Trophoblast cell (in vitro differentiated cells and primary cell): ENCODE results near the gene PPP1R13B.

ENCODE experiments used
- DNase-seq, 2 donors: peaks; one replicate each; pipeline ENCODE4 v3.0.0-alpha.2; 2016
- H2AFZ ChIP-seq: 2 replicates; pipeline ENCODE4 v1.6.1; 2013; ENCODE audit warnings: low read length, moderate library complexity, mild to moderate bottlenecking; ENCODE audit not compliant: insufficient read depth, poor library complexity
- H2AK5ac ChIP-seq: 2 replicates; pipeline ENCODE4 v1.6.1; 2013; ENCODE audit warnings: mild to moderate bottlenecking, low read length
- H2BK120ac ChIP-seq: 2 replicates; pipeline ENCODE4 v1.6.1; 2013; ENCODE audit warnings: low read length, mild to moderate bottlenecking, moderate library complexity; ENCODE audit not compliant: insufficient read depth, poor library complexity
- H2BK12ac ChIP-seq: 2 replicates; pipeline ENCODE4 v1.6.1; 2013; ENCODE audit warnings: mild to moderate bottlenecking, low read length, moderate library complexity
- H2BK5ac ChIP-seq: 2 replicates; pipeline ENCODE4 v1.6.1; 2013; ENCODE audit warnings: low read length, low read depth, moderate library complexity, mild to moderate bottlenecking; ENCODE audit not compliant: poor library complexity
- H3K14ac ChIP-seq: 2 replicates; pipeline ENCODE4 v1.6.1; 2013; ENCODE audit warnings: mild to moderate bottlenecking, low read length
- H3K18ac ChIP-seq: 2 replicates; pipeline ENCODE4 v1.6.1; 2013; ENCODE audit warnings: mild to moderate bottlenecking, low read length
- H3K23ac ChIP-seq: 2 replicates; pipeline ENCODE4 v1.6.1; 2013; ENCODE audit warnings: low read length
- H3K27ac ChIP-seq: 2 replicates; pipeline ENCODE4 v1.5.1; 2013; ENCODE audit warnings: low read depth, mild to moderate bottlenecking, inconsistent platforms, low read length, moderate library complexity
- H3K27me3 ChIP-seq: 2 replicates; pipeline ENCODE4 v1.6.1; 2013; ENCODE audit warnings: inconsistent platforms, mild to moderate bottlenecking, low read length, moderate library complexity; ENCODE audit not compliant: insufficient read depth
- H3K36me3 ChIP-seq, 2 experiments: 1 replicate in 1 of 2; 2 replicates in 1 of 2; pipeline ENCODE4 v1.6.1; 2013; ENCODE audit warnings: low read length in 2 of 2, mild to moderate bottlenecking in 2 of 2, moderate library complexity in 1 of 2; ENCODE audit not compliant: insufficient read depth in 2 of 2, control insufficient read depth in 1 of 2
- H3K4ac ChIP-seq: 2 replicates; pipeline ENCODE4 v1.6.1; 2013; ENCODE audit warnings: low read depth, mild to moderate bottlenecking, low read length, moderate library complexity
- H3K4me1 ChIP-seq, 2 experiments: 1 replicate in 1 of 2; 2 replicates in 1 of 2; pipeline ENCODE4 v1.6.1; 2013; ENCODE audit warnings: low read length in 2 of 2, mild to moderate bottlenecking in 2 of 2, moderate library complexity in 1 of 2; ENCODE audit not compliant: insufficient read depth in 2 of 2, control insufficient read depth in 1 of 2
- H3K4me2 ChIP-seq: 2 replicates; pipeline ENCODE4 v1.6.1; 2013; ENCODE audit warnings: inconsistent platforms, mild to moderate bottlenecking, low read length, moderate library complexity
- H3K4me3 ChIP-seq: 2 replicates; pipeline ENCODE4 v1.5.1; 2013; ENCODE audit warnings: mild to moderate bottlenecking, low read depth, low read length, inconsistent platforms
- H3K79me1 ChIP-seq: one replicate; pipeline ENCODE4 v1.6.1; 2013; ENCODE audit warnings: low read length
- H3K79me2 ChIP-seq: 2 replicates; pipeline ENCODE4 v1.6.1; 2013; ENCODE audit warnings: low read length, mild to moderate bottlenecking; ENCODE audit not compliant: control insufficient read depth, insufficient read depth, poor library complexity
- H3K9ac ChIP-seq: 2 replicates; pipeline ENCODE4 v1.6.1; 2013; ENCODE audit warnings: mild to moderate bottlenecking, low read length
- H3K9me3 ChIP-seq: 2 replicates; pipeline ENCODE4 v1.6.1; 2013; ENCODE audit warnings: low read depth, mild to moderate bottlenecking, control low read depth, inconsistent platforms, low read length; ENCODE audit not compliant: insufficient read depth
- H4K12ac ChIP-seq: 2 replicates; pipeline ENCODE4 v1.6.1; 2013; ENCODE audit warnings: low read depth, mild to moderate bottlenecking, low read length, moderate library complexity
- H4K8ac ChIP-seq: 2 replicates; pipeline ENCODE4 v1.6.1; 2013; ENCODE audit warnings: low read depth, mild to moderate bottlenecking, low read length, moderate library complexity
- H4K91ac ChIP-seq: one replicate; pipeline ENCODE4 v1.6.1; 2013; ENCODE audit warnings: low read depth, mild to moderate bottlenecking, low read length, moderate library complexity
- WGBS: extraction: QIAGEN DNeasy Blood & Tissue Kit; methylation state at CpG from one replicate; pipeline ENCODE4 v1.1.7; 2013; ENCODE audit warnings: missing lambda C conversion rate; ENCODE audit not compliant: insufficient read length, insufficient coverage; ENCODE audit errors: extremely low coverage; 5-methylcytosine and 5-hydroxymethylcytosine counted together

The PPP1R13B gene

DNA sequence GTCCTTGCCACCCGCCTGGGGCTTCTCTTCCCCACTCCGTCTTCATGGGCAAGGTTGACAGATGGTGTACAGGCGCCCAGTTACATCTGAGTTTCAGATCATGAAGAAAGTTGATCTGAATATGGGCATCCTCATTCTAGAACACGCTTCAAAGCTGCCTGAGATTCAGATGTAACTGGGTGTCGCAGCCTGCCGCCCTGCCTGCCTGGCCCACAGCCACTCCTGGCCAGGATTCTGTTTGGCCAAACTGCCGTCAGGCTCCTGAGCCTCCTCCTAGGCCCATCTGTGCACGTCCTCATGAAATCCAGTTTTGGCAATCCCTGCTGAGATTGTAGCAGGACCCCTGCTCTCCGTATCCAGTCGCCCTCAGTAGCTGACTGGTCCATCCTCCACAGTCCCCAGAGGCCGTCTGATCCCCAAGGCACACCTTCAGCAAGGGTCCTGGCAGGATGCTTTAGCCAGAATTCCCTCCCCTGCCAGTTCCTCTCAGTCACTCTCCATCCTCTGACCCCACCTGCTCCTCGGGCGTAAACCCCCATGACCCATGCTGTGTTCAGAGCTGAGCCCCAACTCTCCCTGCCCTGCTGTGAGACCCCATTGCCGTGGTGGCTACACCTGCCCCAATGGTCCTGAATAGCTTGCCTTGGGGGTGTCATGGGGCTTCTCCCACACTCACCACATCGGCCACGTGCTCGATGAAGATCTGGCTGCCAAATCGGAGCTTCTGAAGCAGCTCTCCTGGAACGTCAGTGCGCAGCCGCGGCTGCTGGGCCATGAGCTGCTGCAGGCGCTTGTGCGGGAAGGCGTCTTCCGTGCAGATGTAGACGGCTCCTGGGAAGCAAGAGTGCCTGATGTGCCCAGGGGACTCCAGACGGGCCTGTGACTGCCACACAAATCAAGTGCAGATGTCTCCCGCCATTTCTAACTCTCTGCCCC, 144.6 kb downstream of the PPP1R13B start:
- Histone ChIP-seq H3K9ac (no peak overlapping the region), H3K27me3 (no peaks in the 10 kb centered on the region), H4K91ac (no peak overlapping the region), H2BK5ac (no peak overlapping the region), H3K4me1 (no peaks in the 10 kb centered on the region), H3K36me3 (peaks cover 87 to 90% of the 10 kb centered on the region in 2 experiments), H3K4me2 (no peak overlapping the region), H3K14ac (no peak overlapping the region), H2BK12ac (no peak overlapping the region), H4K8ac (no peak overlapping the region), H3K79me2 (no peaks in the 10 kb centered on the region), H3K4me3 (no peak overlapping the region), H3K18ac (no peak overlapping the region), H4K12ac (no peak overlapping the region), H3K23ac (no peak overlapping the region), H3K79me1 (no peaks in the 10 kb centered on the region), H2BK120ac (no peak overlapping the region), H3K27ac (no peak overlapping the region), H2AFZ (no peak overlapping the region), H3K9me3 (no peaks in the 10 kb centered on the region), H2AK5ac (no peak overlapping the region), H3K4ac (no peak overlapping the region)
- WGBS: no CpG with 5 or more reads among the region's 29 CpGs
- DNase-seq: no peak

DNA sequence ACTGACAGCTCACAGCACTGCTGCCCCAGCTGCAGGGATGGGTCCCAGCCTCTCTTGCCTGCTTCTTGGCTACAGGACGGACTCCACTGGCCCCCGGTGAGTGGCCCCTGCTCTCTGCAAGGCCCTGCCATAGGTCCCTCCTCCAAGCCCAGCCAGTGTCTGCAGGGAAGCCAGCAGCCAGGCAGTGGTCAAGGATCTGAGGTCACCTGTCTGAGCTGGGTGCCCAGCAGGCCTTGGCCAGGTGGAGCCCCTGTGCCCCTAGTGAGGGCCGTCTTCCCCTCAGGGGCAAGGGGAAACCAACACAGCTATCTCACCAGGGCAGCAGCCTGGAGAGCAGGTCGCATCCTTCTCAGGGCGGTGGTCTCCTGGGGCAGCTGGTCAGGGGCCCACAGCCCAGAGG, 145.3 kb downstream of the PPP1R13B start:
- Histone ChIP-seq H3K4me3 (no peak overlapping the region), H2BK120ac (no peak overlapping the region), H3K14ac (no peak overlapping the region), H3K79me1 (no peaks in the 10 kb centered on the region), H3K27me3 (no peaks in the 10 kb centered on the region), H3K36me3 (peaks cover 87 to 90% of the 10 kb centered on the region in 2 experiments), H2BK5ac (no peak overlapping the region), H4K8ac (no peak overlapping the region), H2AFZ (no peak overlapping the region), H4K12ac (no peak overlapping the region), H3K9ac (no peak overlapping the region), H3K4ac (no peak overlapping the region), H2BK12ac (no peak overlapping the region), H3K9me3 (no peaks in the 10 kb centered on the region), H3K27ac (no peak overlapping the region), H3K23ac (no peak overlapping the region), H4K91ac (no peak overlapping the region), H3K4me2 (no peak overlapping the region), H3K18ac (no peak overlapping the region), H2AK5ac (no peak overlapping the region), H3K4me1 (no peaks in the 10 kb centered on the region), H3K79me2 (no peaks in the 10 kb centered on the region)
- no peak for DNase-seq
- no CpG with 5 or more reads among the region's 5 CpGs for WGBS

DNA sequence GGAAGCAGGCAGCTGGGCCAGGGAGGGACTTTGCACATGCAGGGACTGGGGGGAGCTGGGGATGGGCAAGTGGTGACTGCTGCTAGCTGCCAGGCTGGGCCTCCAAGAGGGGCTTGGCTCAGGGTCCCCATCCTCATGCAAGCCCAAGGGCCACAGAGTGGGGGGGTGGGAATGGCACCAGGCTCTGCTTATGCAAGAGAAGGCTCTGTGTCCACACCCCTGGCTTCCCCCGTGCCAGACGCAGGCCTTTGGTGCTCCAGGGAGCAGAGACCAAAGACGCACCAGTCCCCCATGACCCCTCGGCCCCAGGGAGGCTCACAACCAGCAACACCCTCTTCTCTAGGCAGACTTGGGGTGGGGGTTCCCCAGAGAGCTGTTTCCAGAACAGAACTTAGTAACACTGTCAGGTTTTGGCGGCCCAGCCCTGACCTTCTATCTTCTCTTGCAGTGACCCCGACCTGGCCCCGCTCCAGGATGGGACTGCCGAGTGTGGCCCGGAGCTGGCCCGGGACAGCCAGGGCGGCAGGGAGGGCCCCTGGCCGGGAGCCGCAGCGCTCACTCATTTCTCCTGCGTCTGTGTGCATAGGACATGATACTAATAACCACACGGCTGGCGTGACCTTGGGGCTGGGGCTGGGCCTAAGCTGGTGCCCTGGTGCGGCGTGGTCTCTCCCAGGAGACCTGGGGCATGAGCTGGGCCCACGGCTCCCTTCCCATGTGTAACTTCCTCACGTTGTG, 146.5 kb downstream of the PPP1R13B start:
- WGBS: no CpG with 5 or more reads among the region's 21 CpGs
- peaks cover 0 to 2% of the 10 kb centered on the region in 2 experiments for H3K4me1 ChIP-seq

DNA sequence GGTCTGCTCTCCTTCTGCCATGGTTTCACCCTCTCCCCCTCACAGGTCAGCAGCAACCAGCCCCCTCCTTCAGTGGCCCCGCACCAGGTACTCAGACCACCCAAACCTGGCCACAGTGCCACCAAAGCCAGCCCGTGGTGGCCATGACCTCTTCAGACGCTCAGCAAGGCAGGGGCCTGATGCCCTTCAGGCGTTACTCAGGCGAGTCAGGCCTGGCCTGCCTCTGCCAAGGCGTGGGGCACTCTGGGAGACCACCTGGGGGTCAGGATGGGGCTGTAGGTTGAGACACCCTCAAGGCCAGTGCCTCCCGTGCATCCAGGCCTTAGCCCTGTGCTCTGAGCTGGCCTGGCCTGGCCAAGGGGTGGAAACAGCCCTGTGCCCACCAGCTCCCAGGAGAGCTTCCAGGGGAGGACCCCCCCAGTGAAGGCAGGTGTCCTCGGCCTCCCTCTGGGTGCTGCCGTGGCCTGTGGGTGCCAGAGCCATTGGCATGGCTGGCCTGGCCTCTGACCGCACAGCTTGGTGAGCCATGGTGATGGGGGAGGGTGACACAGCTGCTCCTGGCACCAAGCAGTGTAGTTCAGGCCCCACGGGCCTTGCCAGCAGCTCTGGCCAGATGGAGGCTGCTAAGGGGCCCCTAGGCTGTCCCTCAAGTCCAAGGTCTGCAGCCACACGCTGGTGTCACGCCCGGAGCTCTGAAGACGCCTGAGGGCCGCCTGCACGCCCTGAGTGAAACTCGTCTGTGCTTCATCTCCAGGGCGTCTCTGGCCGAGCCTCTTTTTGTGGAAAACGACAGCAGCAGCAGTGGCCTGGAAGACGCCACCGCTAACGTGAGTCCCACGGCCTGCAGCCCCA, 147.2 kb downstream of the PPP1R13B start:
- WGBS: no CpG with 5 or more reads among the region's 25 CpGs
- no peak overlapping the region for H3K4me2 ChIP-seq
- H3K79me2 ChIP-seq: no peaks in the 10 kb centered on the region

More for the DNA sequence above, 146.5 kb downstream of the PPP1R13B start:
- Histone ChIP-seq H3K23ac (no peak overlapping the region), H2BK120ac (no peak overlapping the region), H3K27me3 (no peaks in the 10 kb centered on the region), H2BK12ac (no peak overlapping the region), H3K27ac (no peak overlapping the region), H3K9ac (no peak overlapping the region), H2AK5ac (no peak overlapping the region), H2BK5ac (no peak overlapping the region), H3K36me3 (peaks cover 78 to 82% of the 10 kb centered on the region in 2 experiments), H4K8ac (no peak overlapping the region), H4K91ac (no peak overlapping the region), H2AFZ (no peak overlapping the region), H3K18ac (no peak overlapping the region), H3K79me1 (no peaks in the 10 kb centered on the region), H3K9me3 (peaks cover 2% of the 10 kb centered on the region), H3K14ac (no peak overlapping the region), H3K4me2 (no peak overlapping the region), H3K4me3 (no peak overlapping the region), H4K12ac (no peak overlapping the region), H3K4ac (no peak overlapping the region), H3K79me2 (no peaks in the 10 kb centered on the region)
- no peak for DNase-seq

More for the DNA sequence above, 147.2 kb downstream of the PPP1R13B start:
- Histone ChIP-seq H3K14ac (no peak overlapping the region), H2AK5ac (no peak overlapping the region), H3K9ac (no peak overlapping the region), H3K79me1 (no peaks in the 10 kb centered on the region), H3K4me1 (peaks cover 0 to 2% of the 10 kb centered on the region in 2 experiments), H3K27me3 (no peaks in the 10 kb centered on the region), H2BK120ac (no peak overlapping the region), H3K4me3 (peak overlapping the region; percentile 13), H3K36me3 (peaks cover 76 to 78% of the 10 kb centered on the region in 2 experiments), H4K8ac (no peak overlapping the region), H2BK12ac (no peak overlapping the region), H4K91ac (no peak overlapping the region), H3K4ac (no peak overlapping the region), H2BK5ac (no peak overlapping the region), H4K12ac (no peak overlapping the region), H3K18ac (peak overlapping the region; percentile 16), H3K27ac (no peak overlapping the region), H2AFZ (no peak overlapping the region), H3K9me3 (peaks cover 2% of the 10 kb centered on the region), H3K23ac (no peak overlapping the region)
- DNase-seq: no peak
